CD4-positive, alpha-beta T cell treated with Interferon alpha-2 for 1 hour (primary cell): Measurements from ENCODE around the gene DPF3.

Source experiments
- DNase-seq, 2 donors: peaks; one replicate each; pipeline ENCODE4 v3.0.0-alpha.2; 2020 to 2022

DPF3 gene

DNA sequence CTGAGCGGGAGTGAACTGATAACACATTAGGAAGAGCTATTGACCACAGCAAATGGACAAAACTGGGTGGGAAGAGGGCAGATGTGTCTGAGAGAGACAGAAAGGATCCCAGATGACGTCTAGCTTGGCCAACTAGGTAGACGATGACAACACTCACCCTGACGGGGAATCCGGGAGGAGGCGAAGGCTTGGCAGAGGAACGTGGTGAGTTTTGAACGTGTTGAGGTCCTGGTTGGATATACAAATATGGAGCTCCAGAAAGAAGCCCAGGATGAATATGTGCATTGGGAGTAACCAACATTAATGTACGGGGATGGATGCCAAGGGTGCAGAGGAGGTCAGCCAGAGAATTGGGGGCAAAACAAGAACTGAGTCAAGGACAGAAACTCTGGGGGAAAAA, 60.7 kb downstream of the DPF3 start:
- no peak for DNase-seq

GRCh38 chr14:72830786-72831594, 62.9 kb downstream of the DPF3 start:
- no peak for DNase-seq

GRCh38 chr14:72830356-72830755, 63.5 kb downstream of the DPF3 start:
- DNase-seq = no peak

DNA sequence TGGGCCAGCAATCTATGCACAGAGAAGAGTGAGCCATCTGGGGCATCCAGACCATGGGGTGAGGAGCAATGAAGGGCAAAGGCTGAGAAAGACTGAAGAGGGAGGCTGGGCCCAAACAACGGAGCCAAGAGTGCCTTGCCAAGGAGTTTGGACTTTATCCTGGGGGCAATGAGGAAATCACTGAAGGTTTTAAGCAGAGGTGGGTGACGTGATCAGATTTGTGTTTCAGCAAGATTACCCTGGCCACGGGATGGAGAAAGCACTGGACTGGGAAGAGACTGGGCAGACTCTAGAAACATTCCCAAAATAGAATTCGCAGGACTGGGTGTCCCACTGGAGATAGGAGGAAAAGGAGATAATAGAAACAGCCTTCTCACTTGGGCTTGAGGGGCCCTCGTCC, 65.3 kb downstream of the DPF3 start:
- no peak for DNase-seq

DNA sequence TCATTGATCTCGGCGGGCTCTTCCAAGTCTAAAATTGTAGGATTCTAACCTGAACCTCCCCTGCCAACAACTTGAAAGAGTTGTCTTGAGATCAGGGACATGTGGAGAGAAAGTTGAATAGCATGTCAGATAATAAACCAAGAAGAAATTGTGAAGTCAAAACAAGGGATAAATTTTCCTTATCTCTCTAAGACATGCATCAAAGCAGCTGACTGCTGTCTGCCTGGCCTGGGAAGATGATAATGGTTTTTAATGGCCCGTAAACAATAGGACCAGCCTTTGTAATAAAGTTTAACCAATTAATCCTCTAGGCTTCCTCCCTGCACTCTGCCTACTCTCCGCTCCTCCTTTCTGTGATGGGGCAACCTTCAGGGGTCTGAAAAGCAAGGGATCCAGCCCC, 67.9 kb downstream of the DPF3 start:
- no peak for DNase-seq

GRCh38 chr14:72825486-72825885, 68.4 kb downstream of the DPF3 start:
- DNase-seq = no peak

DNA sequence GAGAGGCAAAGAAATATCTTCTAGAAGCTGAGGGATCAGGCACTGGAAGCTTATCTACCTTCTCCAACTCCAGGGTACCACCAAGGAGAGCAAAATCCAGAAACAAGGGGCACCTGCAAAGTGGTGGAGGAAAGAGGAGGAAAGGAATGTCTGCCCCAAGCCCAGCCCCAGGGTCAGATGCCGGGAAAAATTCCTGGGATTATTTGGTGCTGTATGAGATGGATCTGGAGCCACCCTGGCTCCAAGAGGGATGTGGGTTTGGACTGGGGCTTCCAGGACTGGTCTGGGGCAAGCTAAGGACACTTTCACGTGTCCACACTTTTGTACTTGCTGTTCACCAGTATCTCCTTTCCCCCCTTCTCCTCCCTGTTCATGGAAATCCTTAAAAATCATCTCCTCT, 69.8 kb downstream of the DPF3 start:
- DNase-seq = no peak

GRCh38 chr14:72822946-72823611, 70.8 kb downstream of the DPF3 start:
- no peak for DNase-seq

- no peak for DNase-seq
These were observed 74.9 kb downstream of the DPF3 start for GRCh38 chr14:72818998-72819397.

- no peak for DNase-seq
These were observed 77.6 kb downstream of the DPF3 start for GRCh38 chr14:72816287-72816686.

- no peak for DNase-seq
These were observed 78.5 kb downstream of the DPF3 start for GRCh38 chr14:72815430-72815829.

DNA sequence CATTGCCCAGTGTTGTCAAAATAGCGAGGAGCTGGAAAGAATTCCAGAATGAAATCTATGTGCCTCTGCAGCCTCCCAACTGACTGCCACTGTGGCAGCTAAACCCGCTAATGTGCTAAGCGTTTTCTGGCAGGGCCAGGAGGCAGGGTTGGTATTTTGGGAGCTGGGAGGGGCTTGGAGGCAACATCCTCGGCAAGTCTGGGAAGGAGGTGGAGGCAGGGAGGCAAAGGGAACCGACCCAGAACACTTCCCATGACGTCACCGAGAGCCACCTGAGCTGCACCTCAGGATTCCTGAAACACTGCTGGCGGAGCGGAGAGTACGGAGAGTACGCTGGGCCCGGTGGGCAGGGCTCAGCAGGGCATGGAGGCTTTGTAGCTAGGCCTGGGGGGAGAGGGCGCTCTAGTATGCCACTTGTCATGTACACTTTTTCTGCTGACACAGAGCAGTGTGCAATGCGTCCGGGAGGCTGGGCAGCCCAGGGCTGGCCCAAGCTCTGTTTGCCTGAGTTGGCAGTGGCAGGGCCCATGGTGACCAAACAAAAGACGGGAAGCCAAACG, 81.5 kb downstream of the DPF3 start:
- DNase-seq = no peak

DNA sequence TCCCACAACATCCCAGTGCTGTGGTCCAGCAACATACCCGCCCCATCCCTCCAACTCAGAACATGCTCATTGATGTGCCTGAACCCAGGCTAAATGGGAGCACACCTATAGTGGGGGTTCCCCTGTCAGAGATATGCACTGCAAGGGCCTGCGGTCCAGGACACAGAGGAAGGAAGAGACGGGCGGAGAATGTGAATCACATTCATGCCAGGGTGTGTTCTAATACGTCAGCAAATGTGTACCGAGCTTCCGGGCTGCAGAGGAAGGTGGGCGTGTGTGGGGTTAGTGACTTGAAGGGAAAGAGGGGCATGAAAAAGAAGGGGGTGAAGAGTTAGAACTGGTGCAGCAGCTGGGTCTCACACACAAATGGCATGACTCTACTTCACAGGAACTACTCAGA, 83.7 kb downstream of the DPF3 start:
- peak; percentile 5 to 58 for DNase-seq

DNA sequence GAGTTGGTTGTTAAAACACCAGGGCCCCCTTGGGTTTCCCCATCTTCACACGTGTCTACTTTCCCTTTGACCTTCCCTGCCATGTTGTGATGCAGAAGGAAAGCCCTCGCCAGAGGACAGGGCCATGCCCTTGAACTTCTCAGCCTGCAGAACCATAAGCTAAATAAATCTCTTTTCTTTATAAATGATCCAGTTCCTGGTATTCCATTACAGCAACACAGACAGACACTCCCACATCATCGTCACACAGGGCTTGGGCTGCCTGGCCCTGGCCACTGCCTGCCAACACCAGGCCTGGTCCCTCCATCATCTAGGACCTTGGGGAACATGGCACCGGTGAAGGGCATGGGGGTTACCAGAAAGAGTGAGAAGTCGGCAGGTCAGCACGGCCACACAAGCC, 84.8 kb downstream of the DPF3 start:
- DNase-seq = no peak

- no peak for DNase-seq
These were observed 85.3 kb downstream of the DPF3 start for GRCh38 chr14:72808564-72808963.

DNA sequence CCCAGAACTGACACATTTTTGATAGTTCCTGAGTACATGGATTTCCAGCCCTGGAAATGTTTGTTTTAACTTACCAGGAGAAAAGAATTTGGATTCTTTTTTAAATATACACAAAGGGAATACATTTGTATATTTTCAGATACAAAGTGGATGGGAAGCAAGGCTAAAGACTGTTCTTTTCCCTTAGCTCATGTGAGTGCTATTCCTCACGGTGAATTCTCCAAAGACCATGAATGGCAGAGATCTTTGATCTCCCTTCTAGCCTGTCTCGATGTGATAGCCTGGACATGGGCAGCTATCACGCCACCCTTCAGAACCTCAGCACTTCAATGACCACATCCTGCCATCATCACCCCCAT, 91.3 kb downstream of the DPF3 start:
- no peak for DNase-seq

- DNase-seq = no peak
These were observed 91.9 kb downstream of the DPF3 start for GRCh38 chr14:72801836-72802587.

DNA sequence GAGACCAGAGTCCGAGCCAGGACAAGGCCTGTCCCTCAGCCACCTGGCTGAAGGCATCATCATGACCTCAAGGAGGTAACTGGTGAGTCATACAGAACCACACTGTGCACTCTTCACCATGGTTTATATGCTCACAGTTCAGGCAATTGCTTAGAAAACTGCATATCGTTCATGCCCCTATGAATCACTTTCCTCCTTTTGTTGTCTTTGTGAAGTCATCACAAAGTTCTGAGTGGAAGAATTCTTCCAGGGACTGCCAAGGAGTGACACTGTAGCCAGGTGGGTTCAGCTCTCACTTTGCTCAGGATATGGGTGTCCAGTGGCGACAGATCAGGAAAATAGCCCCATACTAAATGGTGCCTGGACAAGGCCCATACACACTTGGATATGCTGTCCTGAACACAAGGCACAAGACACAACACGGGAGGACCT, 92.5 kb downstream of the DPF3 start:
- DNase-seq = no peak

DNA sequence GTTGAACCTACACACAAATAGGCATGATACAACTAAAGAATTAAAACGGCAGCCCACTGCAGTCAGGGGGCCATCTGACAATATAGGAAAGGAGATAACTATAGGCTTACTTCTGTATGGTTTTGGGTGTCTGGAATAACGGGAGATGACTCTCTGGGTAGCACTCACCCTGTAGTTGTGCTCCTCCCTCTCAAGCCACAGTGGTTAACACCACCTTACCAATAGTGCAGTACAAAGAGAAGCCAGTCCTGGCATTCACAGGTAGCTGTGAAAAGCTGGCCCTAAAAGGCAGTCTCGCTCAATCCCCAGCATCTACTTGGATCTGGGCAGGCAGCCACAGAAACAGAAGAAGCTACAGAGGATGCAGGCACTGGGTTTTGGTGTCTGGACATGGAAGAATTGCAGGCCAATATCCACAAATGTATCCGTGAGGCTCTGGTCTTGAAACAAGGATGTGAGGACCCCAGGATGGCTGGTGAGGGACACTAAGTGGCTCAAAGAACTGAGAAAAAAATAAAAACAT, 93.0 kb downstream of the DPF3 start:
- DNase-seq = no peak

- DNase-seq = no peak
These were observed 93.6 kb downstream of the DPF3 start for GRCh38 chr14:72800296-72800695.

DNA sequence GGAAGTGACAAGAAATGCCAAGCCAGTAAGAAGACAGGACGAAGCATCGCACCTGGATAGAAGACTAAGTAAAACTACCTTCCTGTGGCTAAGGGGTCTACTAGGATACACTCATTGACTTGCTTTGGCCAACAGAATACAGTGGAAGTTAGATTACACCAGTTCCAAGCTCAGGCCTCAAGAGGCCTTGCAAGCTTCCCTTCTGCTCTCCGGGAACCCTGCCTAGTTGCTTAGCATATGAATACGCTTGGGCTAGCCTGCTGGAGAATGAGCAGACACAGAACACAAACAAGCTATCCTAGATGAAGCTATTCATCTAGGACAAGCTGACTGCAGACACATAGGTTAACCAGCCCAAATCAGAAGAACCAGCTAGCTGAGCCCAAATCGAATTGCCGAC, 97.0 kb downstream of the DPF3 start:
- no peak for DNase-seq

DNA sequence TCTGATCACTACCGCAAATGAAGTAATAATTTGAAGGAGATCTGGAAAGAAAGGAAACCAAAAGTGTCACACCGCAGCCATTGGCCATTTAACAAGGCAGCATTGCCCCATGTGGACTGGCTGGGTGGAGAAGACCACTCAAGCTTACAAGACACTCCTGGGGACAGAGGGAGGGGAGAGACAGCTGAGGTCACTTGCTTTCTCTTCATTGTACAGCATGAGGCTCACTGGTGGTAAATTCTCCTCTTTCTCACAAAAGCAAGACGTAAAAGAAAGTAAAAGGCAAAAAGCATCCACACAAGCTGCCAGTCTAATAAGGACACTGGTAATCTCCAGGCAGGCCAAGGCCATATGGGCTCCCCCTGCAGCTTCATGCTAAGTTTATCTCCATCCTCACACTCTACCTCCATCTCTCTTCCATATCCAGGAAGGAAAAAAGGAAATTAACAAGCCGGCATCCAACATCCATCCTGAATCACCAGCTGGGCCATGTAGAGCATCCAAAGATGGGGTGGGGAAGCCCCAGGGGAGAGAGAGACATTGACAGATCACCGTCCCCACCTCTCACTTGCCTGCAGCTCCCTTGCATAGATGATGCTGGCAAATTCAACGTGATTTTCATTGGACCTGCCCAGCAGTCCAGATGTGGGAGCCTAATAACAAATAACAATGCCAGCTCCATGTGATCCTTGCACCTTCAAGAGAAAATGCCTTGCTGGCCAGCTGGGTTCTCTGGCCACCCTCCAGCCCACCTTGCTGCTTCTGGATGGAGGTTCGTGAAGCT, 100.6 kb downstream of the DPF3 start:
- no peak for DNase-seq
